H1 (cell line): ENCODE results near the gene VAV2. TPM values are rescaled to one million over a fixed set of nuclear protein-coding genes. Genes with fewer than 3 reads are reported as not detected.

Experiments used
- CTCF ChIA-PET: fragments of 300-600 bp; sonication (Branson Sonifier 250); formaldehyde crosslinking; loops from one replicate; lab custom pipeline; 2021; ENCODE audit not compliant: partially characterized antibody; lab: Charles Lee
- POLR2A ChIA-PET: fragments of 300-600 bp; sonication (Branson Sonifier 250); formaldehyde crosslinking; loops from one replicate; lab custom pipeline; 2021; ENCODE audit warnings: inconsistent platforms; ENCODE audit not compliant: partially characterized antibody; lab: Charles Lee
- DNase-seq, 2 experiments: peaks; one replicate each; pipeline versions ENCODE4 v3.0.0 to v3.0.0-alpha.2; 2010 to 2022; ENCODE audit warnings: low spot score in 2 of 2, low read depth in 1 of 2, mixed read lengths in 1 of 2
- FAIRE-seq: peaks from 2 replicates; lab custom pipeline; 2011; peaks lifted over from hg19 to GRCh38; lab: Jason Lieb, UNC
- H2AFZ ChIP-seq: 2 replicates; pipeline ENCODE4 v1.8.1; 2012; ENCODE audit warnings: low read length, inconsistent platforms
- H2AK5ac ChIP-seq: 2 replicates; pipeline ENCODE4 v1.6.1; 2013; ENCODE audit warnings: low read depth, low read length
- H2BK120ac ChIP-seq: replicated peaks from 2 replicates; pipeline ENCODE3; 2013; ENCODE audit warnings: low read depth, low read length, inconsistent platforms
- H2BK12ac ChIP-seq: 2 replicates; pipeline ENCODE4 v1.6.1; 2013; ENCODE audit warnings: low read depth, low read length
- H2BK15ac ChIP-seq: 2 replicates; pipeline ENCODE4 v1.6.1; 2013; ENCODE audit warnings: low read length
- H2BK20ac ChIP-seq: 2 replicates; pipeline ENCODE4 v1.6.1; 2013; ENCODE audit warnings: low read length
- H2BK5ac ChIP-seq: 2 replicates; pipeline ENCODE4 v1.6.1; 2013; ENCODE audit warnings: low read depth, low read length
- H3K14ac ChIP-seq: 2 replicates; pipeline ENCODE4 v1.6.1; 2013; ENCODE audit warnings: inconsistent platforms; ENCODE audit not compliant: insufficient read length
- H3K18ac ChIP-seq: 2 replicates; pipeline ENCODE4 v1.6.1; 2013; ENCODE audit warnings: low read length; ENCODE audit errors: extremely low read depth
- H3K23ac ChIP-seq: 2 replicates; pipeline ENCODE4 v1.6.1; 2013; ENCODE audit warnings: inconsistent platforms; ENCODE audit not compliant: insufficient read length
- H3K23me2 ChIP-seq: 2 replicates; pipeline ENCODE4 v1.6.1; 2013; ENCODE audit warnings: low read depth, low read length
- H3K27ac ChIP-seq: 2 replicates; pipeline ENCODE4 v1.6.1; 2011; ENCODE audit warnings: low read depth, low read length, inconsistent platforms
- H3K27me3 ChIP-seq, 4 experiments: replicated peaks in 1 of 4; 1 replicate in 1 of 4; 2 replicates in 3 of 4; pipeline versions ENCODE4 v1.6.1 to v1.8.1; 2011 to 2013; ENCODE audit warnings: low read length in 3 of 4, mild to moderate bottlenecking in 3 of 4, inconsistent platforms in 2 of 4, mixed read lengths in 2 of 4, moderate library complexity in 1 of 4; ENCODE audit not compliant: control insufficient read depth in 3 of 4, insufficient read depth in 3 of 4; ENCODE audit errors: extremely low read depth in 1 of 4
- H3K36me3 ChIP-seq, 4 experiments: 2 replicates each; pipeline versions ENCODE4 v1.6.1 to v1.8.1; 2011 to 2013; ENCODE audit warnings: mild to moderate bottlenecking in 4 of 4, low read length in 3 of 4, moderate library complexity in 2 of 4, control low read depth in 1 of 4, inconsistent platforms in 1 of 4; ENCODE audit not compliant: insufficient read depth in 4 of 4, control insufficient read depth in 2 of 4
- H3K4ac ChIP-seq: replicated peaks from 2 replicates; pipeline ENCODE3; 2013; ENCODE audit warnings: low read length, low read depth, mixed read lengths, inconsistent platforms; ENCODE audit not compliant: insufficient read length
- H3K4me1 ChIP-seq, 4 experiments: replicated peaks in 1 of 4; 1 replicate in 1 of 4; 2 replicates in 3 of 4; pipeline versions ENCODE4 v1.6.1 to v1.8.1; 2011 to 2013; ENCODE audit warnings: low read length in 3 of 4, inconsistent platforms in 2 of 4, mixed read lengths in 1 of 4; ENCODE audit not compliant: insufficient read depth in 4 of 4, control insufficient read depth in 3 of 4
- H3K4me2 ChIP-seq, 2 experiments: 2 replicates each; pipeline versions ENCODE4 v1.6.1 to v1.8.1; 2011 to 2013; ENCODE audit warnings: low read depth in 2 of 2, low read length in 2 of 2, control low read depth in 1 of 2, inconsistent platforms in 1 of 2, mild to moderate bottlenecking in 1 of 2; ENCODE audit not compliant: insufficient read depth in 1 of 2
- H3K4me3 ChIP-seq, 4 experiments: fragments of 200-600, 300-600 bp in 1 of 4; sonication (generic), shearing (Covaris generic), sonication (Bioruptor Twin) in 1 of 4; 2 replicates each; pipeline versions ENCODE4 v1.5.1 to v1.8.1; 2011 to 2016; ENCODE audit warnings: low read length in 4 of 4, low read depth in 3 of 4, control low read depth in 2 of 4, inconsistent platforms in 2 of 4, mild to moderate bottlenecking in 2 of 4, mixed read lengths in 1 of 4, moderate library complexity in 1 of 4; ENCODE audit not compliant: insufficient read depth in 2 of 4; ENCODE audit errors: extremely low read depth in 1 of 4
- H3K56ac ChIP-seq: replicated peaks from 2 replicates; pipeline ENCODE3; 2013; ENCODE audit warnings: low read depth, mild to moderate bottlenecking, mixed read lengths, low read length, inconsistent platforms; ENCODE audit not compliant: insufficient read length
- H3K79me1 ChIP-seq: 2 replicates; pipeline ENCODE4 v1.6.1; 2013; ENCODE audit warnings: low read depth, low read length, control low read depth
- H3K79me2 ChIP-seq, 2 experiments: 2 replicates each; pipeline versions ENCODE4 v1.6.1 to v1.8.1; 2012 to 2013; ENCODE audit warnings: low read length in 2 of 2, mild to moderate bottlenecking in 2 of 2, inconsistent platforms in 1 of 2; ENCODE audit not compliant: insufficient read depth in 2 of 2, control insufficient read depth in 1 of 2
- H3K9ac ChIP-seq, 4 experiments: replicated peaks in 1 of 4; 1 replicate in 1 of 4; 2 replicates in 3 of 4; pipeline versions ENCODE4 v1.6.1 to v1.8.1; 2011 to 2013; ENCODE audit warnings: low read depth in 3 of 4, low read length in 3 of 4, control low read depth in 2 of 4, mild to moderate bottlenecking in 2 of 4, moderate library complexity in 2 of 4, inconsistent platforms in 1 of 4; ENCODE audit errors: extremely low read depth in 1 of 4
- H3K9me3 ChIP-seq, 2 experiments: 2 replicates each; pipeline versions ENCODE4 v1.6.1 to v1.8.1; 2012 to 2013; ENCODE audit warnings: mild to moderate bottlenecking in 2 of 2, moderate library complexity in 2 of 2, control low read depth in 1 of 2, inconsistent platforms in 1 of 2, low read depth in 1 of 2, low read length in 1 of 2, mixed read lengths in 1 of 2; ENCODE audit not compliant: insufficient read depth in 2 of 2
- H4K20me1 ChIP-seq, 2 experiments: replicated peaks in 1 of 2; 2 replicates each; pipeline versions ENCODE3 to v1.8.1; 2011 to 2013; ENCODE audit warnings: inconsistent platforms in 2 of 2, low read length in 2 of 2, mild to moderate bottlenecking in 1 of 2; ENCODE audit not compliant: insufficient read depth in 2 of 2, control insufficient read depth in 1 of 2
- H4K5ac ChIP-seq: 2 replicates; pipeline ENCODE4 v1.6.1; 2013; ENCODE audit warnings: low read length, low read depth, mixed read lengths, inconsistent platforms; ENCODE audit not compliant: insufficient read length
- H4K8ac ChIP-seq: 2 replicates; pipeline ENCODE4 v1.8.0; 2013; ENCODE audit warnings: mild to moderate bottlenecking, moderate library complexity, low read length, inconsistent platforms; ENCODE audit not compliant: insufficient read depth; ENCODE audit errors: extremely low read depth
- H4K91ac ChIP-seq: replicated peaks from 2 replicates; pipeline ENCODE3; 2013; ENCODE audit warnings: low read length, mixed read lengths, inconsistent platforms; ENCODE audit not compliant: insufficient read length
- CHD2 ChIP-seq: IDR thresholded peaks from 2 replicates; pipeline ENCODE4 v1.6.1; 2012; ENCODE audit warnings: low read length, improper control_type of control experiment
- HDAC6 ChIP-seq: IDR thresholded peaks from one replicate; pipeline ENCODE4 v1.7.1; 2012; ENCODE audit warnings: low read depth, mild to moderate bottlenecking, inconsistent platforms, low read length, moderate library complexity
- NANOG ChIP-seq: IDR thresholded peaks from 2 replicates; pipeline ENCODE4 v1.6.1; 2011; ENCODE audit warnings: low read length, low read depth, mild to moderate bottlenecking, inconsistent platforms; ENCODE audit not compliant: insufficient read depth, poor library complexity, severe bottlenecking
- RXRA ChIP-seq: IDR thresholded peaks from 2 replicates; pipeline ENCODE4 v1.6.1; 2011; ENCODE audit warnings: low read depth, mild to moderate bottlenecking, low read length, moderate library complexity; ENCODE audit not compliant: insufficient read depth
- SAP30 ChIP-seq: fragments of 300-600 bp; sonication (generic); IDR thresholded peaks from 2 replicates; pipeline ENCODE4 v1.7.1; 2012; ENCODE audit warnings: low read length, moderate library complexity, mild to moderate bottlenecking, inconsistent platforms; ENCODE audit not compliant: insufficient read depth, insufficient replicate concordance
- SIRT6 ChIP-seq: IDR thresholded peaks from one replicate; pipeline ENCODE4 v1.7.1; 2012; ENCODE audit warnings: low read length, inconsistent platforms
- TBP ChIP-seq: IDR thresholded peaks from 2 replicates; pipeline ENCODE4 v1.6.1; 2011; ENCODE audit warnings: low read depth, low read length, improper control_type of control experiment
- YY1 ChIP-seq: IDR thresholded peaks from 2 replicates; pipeline ENCODE4 v1.6.1; 2011; ENCODE audit warnings: low read depth, mild to moderate bottlenecking, low read length
- WGBS, 2 experiments: shearing (Covaris generic) in 1 of 2; methylation state at CpG; one replicate each; pipeline versions ENCODE4 v1.1.6 to v1.1.7; 2013 to 2015; ENCODE audit warnings: low lambda C conversion rate in 2 of 2, mixed read lengths in 2 of 2, inconsistent platforms in 1 of 2, low coverage in 1 of 2, missing lambda C conversion rate in 1 of 2; ENCODE audit not compliant: insufficient replicate concordance in 2 of 2, insufficient coverage in 1 of 2, insufficient read length in 1 of 2; ENCODE audit errors: extremely low coverage in 1 of 2, missing lambda C conversion rate in 1 of 2; 5-methylcytosine and 5-hydroxymethylcytosine counted together
- polyA plus RNA-seq, 7 experiments: library from polyadenylated mRNA; depleted of rRNA in 3 of 7; stranded (reverse) in 5 of 7; unstranded in 2 of 7; fragments of >200 nt in 5 of 7; fragments of 200-250 nt in 2 of 7; gene quantifications; 1 replicate in 5 of 7; 2 replicates in 1 of 7; 4 replicates in 1 of 7; pipeline versions ENCODE4 v1.2.1 to v1.2.3, GENCODE V29; 2011 to 2013; ENCODE audit warnings: missing spikeins in 2 of 7, mixed read lengths in 2 of 7
- total RNA-seq: library from RNA; stranded (reverse); fragmentation: NEBNext Ultra II Directional; extraction: Animal tissue kit (Norgen Biotek cat#: 25700); gene quantifications from 2 replicates; pipeline ENCODE4 v1.2.1, GENCODE V29; 2021

VAV2 gene
- total and polyA plus RNA-seq, 2 of the 8 experiments (the other 6 are each of a cell fraction or from before 2014, with no cell fraction given), result 13.6 to 37.6 TPM

DNA sequence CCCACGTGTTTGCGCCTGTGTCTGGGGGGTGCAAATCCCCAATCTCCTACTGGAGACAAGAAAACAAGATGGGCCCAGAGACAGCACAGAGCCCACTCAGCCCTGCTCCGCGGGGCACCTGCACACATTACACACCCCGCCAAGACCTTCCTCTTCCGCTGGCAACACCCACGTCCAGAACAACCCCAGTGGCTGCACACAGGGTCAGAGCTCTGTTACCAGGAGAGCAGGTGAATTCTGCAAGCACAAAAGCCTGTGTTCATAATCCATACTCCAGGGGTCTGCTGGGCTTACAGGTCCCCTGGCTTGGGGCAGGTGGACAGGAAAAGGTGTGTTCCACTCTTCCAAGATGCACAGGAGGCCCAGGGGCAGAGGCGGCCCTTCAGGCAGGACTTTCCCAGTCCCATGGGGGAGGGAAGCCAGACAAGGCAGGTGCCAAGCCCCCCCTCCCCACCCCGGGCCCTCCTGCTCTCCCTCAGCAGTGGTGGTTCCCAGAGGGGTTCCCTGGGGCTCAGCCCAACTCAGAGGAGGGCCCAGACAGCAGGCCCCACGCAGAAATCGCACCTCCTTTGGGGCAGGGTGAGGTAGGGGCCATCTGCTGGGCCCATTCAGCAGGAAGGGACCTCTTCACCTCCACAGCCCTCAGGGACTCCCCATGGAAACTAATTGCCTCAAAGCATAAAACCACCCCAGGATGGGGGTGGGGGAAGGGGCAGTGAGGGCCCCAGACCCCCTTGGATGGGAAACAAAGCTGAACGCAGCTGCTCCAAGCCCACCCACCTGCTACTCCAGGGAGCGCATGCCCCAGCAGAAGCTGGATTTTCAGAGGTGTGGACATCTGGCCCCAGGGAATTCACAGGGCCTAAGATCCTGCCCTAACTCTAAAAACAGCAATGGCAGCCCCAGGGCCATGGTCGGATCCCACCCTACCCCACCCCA is 105.3 kb downstream of the VAV2 start:
- Histone ChIP-seq H3K14ac (no peak overlapping the region), H3K4me1 (peaks cover 0 to 46% (median 31%) of the 10 kb centered on the region in 4 experiments; a peak in 6 of 7 replicates), H2AFZ (no peak overlapping the region), H4K5ac (no peak overlapping the region), H3K27me3 (no peaks in the 10 kb centered on the region), H3K9me3 (no peaks in the 10 kb centered on the region), H3K79me2 (peaks cover 0 to 56% of the 10 kb centered on the region in 2 experiments; a peak in 2 of 4 replicates), H3K36me3 (no peaks in the 10 kb centered on the region), H2BK20ac (peak overlapping the region; percentile 86; the same call in 1 of the 2 replicates), H2BK12ac (peak overlapping the region; percentile 97; the same call in 1 of the 2 replicates), H3K4me2 (no peak overlapping the region), H3K56ac (no peak overlapping the region), H2BK15ac (peak overlapping the region; percentile 29; the same call in 1 of the 2 replicates), H3K23me2 (no peaks in the 10 kb centered on the region), H3K79me1 (peaks cover 10% of the 10 kb centered on the region), H3K18ac (no peak overlapping the region; the same call in none of the 2 replicates), H3K27ac (no peak overlapping the region; the same call in 1 of the 2 replicates), H3K4ac (no peak overlapping the region), H3K4me3 (no peak overlapping the region), H4K20me1 (peaks cover 4 to 6% of the 10 kb centered on the region in 2 experiments), H3K23ac (no peak overlapping the region), H2AK5ac (0 out of 2 replicates have a peak overlapping the region, but pooled peaks have one; percentile 65), H4K8ac (no peak overlapping the region; the same call in 1 of the 2 replicates), H3K9ac (no peak overlapping the region; a peak in 1 of 7 replicates), H2BK5ac (0 out of 2 replicates have a peak overlapping the region, but pooled peaks have one; percentile 97), H2BK120ac (no peak overlapping the region), H4K91ac (peak overlapping the region; percentile 70)
- no peak for FAIRE-seq
- POLR2A ChIA-PET, result no interaction called here
- CTCF ChIA-PET, result interaction anchor here (0.7 to 2.8 kb wide), 4 partner anchors 10 to 139 kb away, joined by 3 to 20 read pairs (median 4); partner anchors contain the start of gene BRD3OS
- DNase-seq, result peak in 1 of 2 experiments; percentile 44
- 95% methylated on average over 12 of the region's 14 CpGs; no CpG with 5 or more reads in 1 of the 2 experiments for WGBS, 2 experiments
- TF ChIP-seq CHD2 (no peak), YY1 (no peak), RXRA (no peak), SAP30 (no peak), HDAC6 (no peak), SIRT6 (no peak), NANOG (no peak), TBP (no peak)
